Measurements from ENCODE around the gene SEL1L2.

- no peak for TF ChIP-seq CTCF (IDR thresholded peaks at IDR 0.05)
- TF ChIP-seq POLR2A (IDR thresholded peaks at IDR 0.05; ENCODE audit: low read depth), result no peak
Measured at GRCh38 chr20:13875265-13875811, 115.1 kb downstream of the SEL1L2 start.
